IPS-NIHi7 (cell line): ENCODE data around the gene DAB1.
"Not testable (repeated sequence)": the region's sequence is repeated elsewhere in the genome, so short reads cannot be mapped to it uniquely, and the experiment has no call there.

Experiments
- DNase-seq: peaks from one replicate; pipeline ENCODE4 v3.0.0; 2012; ENCODE audit warnings: mixed read lengths; ENCODE audit errors: extremely low spot score

DAB1 gene

DNA sequence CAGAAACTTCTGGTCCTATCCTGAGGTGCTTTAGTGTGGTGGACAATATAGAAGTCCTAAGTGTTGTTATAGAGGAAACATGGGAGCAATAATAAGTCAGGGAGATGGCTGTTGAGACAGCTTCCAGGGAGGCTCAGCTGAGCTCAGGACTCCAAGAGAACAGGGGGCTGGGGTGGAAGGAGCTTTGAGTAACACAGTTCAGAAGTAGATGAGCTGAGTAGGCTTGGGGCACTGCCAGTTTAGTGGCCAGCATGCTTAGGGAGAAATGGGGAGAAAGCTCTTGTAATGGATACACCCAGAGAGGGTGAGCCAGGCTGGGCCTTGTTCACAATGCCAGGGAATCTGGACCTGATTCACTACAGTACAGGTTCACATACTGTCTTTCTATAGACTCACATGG, 201.6 kb downstream of the DAB1 start:
- no peak for DNase-seq

DNA sequence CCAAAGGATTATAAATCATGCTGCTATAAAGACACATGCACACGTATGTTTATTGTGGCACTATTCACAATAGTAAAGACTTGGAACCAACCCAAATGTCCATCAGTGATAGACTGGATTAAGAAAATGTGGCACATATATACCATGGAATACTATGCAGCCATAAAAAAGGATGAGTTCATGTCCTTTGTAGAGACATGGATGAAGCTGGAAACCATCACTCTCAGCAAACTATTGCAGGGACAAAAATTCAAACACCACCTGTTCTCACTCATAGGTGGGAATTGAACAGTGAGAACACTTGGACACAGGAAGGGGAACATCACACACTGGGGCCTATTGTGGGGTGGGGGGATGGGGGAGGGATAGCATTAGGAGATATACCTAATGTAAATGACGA, 203.0 kb downstream of the DAB1 start:
- not testable (repeated sequence) for DNase-seq

DNA sequence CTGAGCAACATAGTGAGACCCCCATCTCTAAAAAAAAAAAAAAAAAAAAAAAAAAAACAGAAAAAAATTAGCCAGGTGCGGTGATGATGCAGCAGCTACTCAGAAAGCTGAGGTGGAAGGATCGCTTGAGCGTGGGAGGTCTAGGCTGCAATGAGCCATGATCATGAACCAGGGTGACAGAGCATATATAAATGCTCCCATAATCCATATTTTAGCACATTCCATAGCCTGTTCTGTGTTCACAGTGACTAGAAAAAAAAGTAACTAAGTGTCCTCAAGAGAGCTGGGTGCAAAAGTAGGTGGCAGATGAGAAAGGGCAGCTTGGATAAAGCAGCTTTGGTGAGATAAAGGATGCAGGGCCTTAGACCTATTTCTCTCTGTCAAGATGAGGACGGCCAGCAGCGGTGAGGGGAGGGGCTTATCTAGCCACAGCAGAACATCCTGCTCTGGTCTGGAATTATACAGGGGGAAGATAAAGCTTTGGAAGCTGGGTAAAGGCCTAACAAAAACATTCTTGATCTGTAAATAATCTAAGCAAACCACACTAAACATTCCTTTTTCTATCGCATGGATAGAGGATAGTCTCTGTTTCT, 205.3 kb downstream of the DAB1 start:
- DNase-seq, result peak; percentile 25

DNA sequence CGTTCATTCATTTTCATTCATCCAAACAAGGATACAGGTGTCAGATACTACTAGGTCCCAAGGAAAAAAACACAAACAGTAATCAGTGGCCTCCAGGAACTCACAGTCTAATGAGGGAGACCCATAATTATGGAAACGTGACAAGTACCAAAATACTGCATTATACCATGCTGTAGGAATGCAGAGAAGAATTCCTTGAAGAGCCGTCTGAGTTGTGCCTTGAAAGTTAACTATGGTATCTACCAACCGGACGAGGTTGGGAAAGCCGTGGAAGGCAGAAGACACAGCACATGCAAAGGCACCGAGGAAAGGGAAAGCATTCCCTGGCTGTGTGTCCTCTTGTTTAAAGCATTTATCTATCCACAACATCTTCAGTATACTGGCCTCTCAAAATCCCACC, 206.0 kb downstream of the DAB1 start:
- DNase-seq, result no peak

DNA sequence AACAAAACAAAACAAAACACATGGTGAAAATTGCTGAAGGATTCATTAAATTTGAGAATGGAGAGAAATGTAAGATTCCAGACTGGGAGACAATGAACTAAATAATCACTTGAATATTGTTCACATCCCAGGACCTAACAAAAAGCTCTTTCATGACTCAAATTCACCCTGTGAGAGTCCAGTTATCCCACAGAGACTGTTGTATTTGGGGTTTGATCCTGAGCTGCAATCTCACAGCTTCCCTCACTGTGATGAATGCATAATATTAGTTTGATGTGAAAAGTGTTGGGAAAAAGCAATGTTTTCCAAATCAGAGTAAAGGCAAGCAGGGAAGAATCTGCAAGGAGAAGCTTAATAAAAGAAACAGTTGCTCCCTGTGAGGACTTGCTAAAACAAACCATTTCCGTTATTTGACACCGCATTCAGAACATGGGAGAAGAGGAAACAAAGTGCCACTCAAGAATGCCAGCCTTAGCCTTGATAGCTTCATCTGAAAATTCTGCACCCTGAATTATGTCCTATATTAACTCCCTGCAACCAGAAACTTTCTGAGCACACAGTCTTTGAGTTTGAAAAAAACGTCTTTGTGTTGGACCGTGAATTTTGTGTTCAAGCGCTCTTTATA, 208.8 kb downstream of the DAB1 start:
- DNase-seq, result no peak

DNA sequence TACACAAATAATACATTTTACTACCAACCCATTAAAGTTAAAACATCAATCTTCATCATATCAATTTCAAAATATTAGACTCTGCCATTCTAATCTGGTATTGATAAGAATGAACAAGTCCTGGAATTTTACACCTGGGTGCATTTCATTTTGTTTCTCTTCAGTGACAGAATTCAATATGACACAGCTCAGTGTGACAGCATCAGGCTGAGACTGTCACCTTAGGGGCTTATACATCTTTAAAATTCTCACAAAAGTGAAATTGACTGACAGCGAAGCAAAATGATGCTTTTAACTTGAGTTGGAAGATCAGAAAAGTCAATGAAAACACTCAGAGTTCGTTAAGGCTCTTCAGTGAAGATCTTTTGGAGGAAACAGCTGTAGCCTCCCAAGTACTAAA, 213.0 kb downstream of the DAB1 start:
- DNase-seq, result no peak

DNA sequence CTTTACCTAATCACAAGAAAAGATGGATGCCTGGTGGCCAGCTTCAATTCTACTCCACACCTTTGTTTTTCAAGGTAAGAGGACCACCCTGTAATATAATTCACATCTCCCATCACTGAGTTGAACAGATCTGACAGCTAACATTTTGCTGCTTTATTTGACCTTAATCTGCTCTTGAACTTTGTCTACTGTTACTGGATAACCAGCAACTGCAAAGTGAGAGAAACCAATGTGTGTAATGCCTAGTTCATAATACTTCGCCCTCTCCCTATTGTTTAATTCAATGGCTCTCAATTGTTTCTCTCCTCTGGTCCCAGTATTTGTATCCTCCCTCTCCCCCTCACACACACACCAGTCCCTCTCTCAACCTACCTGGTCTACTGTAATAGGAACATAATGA, 214.4 kb downstream of the DAB1 start:
- DNase-seq, result no peak

DNA sequence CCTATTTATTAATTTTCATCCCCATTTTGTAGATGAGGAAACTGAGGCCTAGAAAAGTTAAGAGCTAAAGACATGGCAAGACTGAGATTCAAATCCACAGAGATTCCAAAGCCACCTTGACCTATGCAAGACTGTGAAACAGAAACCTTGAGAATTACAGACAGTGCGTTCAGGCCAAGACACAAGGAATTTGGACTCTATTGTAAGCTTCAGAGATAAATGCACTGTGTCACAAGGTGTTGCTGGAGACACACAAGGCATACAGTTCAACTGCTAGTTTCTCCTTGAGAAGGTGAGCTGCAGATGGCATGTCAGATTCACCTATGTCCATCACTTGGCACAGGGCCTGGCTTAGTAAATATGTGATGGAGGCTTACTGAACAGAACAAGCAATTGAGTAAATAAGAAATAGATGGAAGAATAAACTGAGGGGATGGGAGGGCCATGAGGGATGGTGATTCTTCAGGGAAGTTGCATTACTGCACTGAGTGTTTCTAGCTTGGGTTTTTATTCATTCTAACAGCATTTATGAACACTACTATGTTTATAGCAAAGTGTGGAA, 215.0 kb downstream of the DAB1 start:
- DNase-seq, result no peak

DNA sequence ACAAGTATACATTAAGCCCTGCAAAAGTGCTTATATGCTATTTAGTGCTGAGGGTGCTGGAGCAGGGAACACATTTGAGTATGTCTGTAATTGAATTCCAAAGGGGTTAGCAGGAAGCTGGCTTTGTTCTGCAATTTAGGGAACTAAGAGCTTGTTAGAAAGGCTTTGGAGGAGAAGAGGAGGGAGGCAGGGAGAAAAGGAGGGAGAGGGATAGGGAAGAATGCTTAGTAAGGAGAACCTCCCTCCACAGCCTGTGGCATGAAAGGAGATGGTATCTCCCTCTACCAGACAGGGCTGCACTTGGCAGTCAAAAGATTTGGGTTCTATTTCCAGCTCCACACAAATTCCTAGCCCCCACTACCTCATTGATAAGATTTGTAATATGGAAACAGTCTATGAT, 217.8 kb downstream of the DAB1 start:
- DNase-seq, result peak; percentile 46

DNA sequence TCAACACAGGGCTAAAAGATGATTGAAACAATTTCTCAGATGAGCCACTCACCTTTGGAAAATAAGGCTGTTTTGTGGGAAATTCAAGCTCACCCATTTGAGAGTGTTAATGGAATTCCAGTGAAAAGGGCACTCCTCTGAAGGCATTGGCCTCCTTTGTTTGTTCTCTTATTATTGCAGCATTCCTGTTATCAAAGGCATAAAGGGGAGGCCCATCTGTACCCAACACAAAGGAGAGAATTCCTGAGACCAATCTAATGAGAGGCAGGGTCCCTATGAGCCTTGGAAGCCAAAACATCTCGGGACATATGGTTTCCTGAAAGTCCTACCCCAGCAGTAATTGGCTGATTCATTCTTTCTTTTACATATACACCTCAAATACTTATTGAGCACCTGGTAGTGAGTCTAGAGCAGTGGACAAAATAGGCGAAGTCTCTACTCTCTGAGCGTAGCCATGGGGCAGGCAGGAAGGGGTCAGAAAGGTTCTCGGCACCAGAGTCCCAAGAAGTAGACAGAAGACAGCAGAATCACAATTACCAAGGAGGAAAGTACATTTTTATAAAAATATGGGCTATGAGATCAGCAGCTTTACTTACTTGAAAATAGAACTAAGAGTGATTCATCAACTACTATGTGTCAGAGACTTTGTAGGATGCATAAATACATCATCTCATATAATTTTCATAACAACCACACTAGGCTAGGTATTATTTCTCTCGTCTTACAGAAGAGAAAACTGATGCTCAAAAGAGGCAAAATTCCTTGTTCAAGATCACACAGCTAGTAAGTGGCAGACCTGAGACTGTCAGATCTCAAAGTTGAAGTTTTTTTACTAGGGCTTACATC, 218.7 kb downstream of the DAB1 start:
- peak; percentile 17 for DNase-seq

DNA sequence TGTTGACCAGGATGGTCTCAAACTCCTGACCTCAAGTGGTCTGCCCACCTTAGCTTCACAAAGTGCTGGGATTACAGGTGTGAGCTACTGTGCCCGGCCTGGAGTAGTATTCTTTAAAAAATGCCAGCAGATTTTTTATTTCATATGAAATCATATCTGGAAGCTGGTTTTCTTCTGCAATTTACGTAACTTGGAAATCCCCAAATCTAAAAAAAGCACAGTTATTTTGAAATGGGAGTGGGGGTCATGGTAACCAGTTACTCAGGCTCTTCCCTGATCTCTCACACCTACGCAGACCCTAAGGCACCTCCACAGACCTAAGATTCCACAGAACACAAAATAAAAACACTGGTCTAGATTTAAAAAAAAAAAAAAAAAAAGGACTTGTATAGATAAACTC, 219.8 kb downstream of the DAB1 start:
- DNase-seq, result no peak

DNA sequence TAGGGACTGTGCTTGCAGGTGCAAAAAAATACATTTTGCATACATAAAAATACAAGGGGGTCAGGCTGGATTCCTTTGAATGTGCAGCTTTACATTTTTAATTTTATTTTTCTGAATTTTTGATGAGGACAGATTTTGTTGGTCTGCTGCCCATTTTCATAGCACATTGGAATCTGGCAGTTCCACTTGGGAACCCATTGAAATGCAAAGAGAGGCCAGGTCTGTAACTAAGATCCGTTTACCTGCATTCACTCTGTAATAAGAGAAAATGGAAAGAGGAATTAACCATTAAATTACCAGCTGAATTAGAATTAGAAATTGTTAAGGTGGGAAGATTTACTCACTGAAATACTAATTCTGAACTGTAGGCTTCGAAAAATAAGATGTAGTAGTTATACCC, 221.6 kb downstream of the DAB1 start:
- DNase-seq, result no peak

DNA sequence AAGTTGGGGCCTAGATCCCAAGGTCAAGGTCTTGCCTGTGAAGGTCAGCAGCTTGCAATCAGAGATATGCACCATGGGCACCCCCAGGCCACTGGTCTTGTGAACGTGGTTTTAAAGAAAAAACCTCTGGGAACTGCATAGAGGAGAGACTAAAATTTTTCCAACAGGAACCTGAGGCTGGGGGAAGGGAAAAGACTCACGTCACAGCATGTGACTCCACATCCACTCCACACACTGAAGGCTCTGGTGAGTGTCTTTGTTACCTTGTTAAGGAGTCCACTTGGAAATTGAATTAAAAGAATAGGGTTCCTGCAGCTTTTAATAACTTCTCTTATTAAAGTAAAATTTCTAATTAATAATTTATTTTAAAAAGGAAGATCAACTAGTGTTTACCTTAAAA, 224.9 kb downstream of the DAB1 start:
- DNase-seq, result no peak

DNA sequence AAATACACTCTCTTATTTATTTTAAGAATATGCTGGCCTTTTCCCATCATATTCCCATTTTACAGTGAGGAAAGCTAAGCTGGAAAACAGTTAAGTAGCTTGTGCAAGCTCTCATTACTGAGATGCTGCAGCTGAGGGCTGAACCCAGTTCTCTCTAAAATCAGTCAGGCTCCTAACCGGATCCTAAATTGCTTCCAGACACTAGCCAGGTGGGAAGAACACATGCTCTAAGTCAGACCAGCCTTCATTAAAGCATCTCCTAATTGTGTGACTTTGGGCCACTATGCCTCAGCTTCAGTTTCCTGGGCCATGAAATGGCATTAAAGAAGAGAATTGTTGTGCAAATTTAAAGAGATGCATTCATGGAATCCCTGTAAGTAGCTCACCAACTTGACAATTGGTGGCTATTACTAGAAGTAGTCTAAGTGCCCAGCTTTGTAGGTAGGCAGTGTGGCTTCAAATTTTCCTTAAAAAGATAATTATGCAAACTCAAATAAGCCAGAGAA, 228.4 kb downstream of the DAB1 start:
- no peak for DNase-seq

DNA sequence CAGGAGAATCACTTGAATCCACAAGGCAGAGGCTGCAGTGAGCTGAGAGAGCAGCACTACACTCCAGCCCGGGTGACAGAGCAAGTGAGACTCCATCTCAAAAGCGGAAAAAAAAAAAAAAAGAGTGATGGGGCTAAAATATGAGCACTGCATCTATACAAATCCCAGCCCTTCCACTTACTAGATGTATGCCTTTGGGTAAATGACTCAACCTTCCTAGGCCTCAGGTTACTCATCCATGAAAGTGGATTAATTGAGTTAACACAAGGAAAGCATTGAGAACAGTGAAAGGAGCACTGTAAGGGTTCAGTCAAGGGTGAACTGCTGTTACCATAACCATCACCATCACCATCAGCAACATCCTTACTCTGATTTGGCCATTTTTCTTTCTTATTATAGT, 231.6 kb downstream of the DAB1 start:
- no peak for DNase-seq

DNA sequence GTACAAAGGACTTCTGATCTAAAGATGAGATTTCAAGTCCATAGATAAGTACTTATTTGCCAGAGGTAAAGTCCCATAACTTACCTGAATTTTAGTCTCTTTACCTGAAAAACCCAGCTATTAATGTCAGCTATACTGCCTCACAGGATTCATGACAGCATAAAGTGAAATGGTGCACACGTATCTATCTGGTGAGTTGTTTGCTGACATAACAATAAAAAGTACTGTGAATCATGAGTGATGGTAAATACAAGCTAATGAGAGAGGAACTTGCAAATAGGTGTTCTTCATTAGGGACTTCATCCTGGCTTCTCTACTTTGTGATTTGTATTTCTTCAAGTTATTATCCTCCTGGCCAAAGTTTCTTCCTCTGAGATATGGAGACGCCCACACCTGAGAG, 233.0 kb downstream of the DAB1 start:
- no peak for DNase-seq

DNA sequence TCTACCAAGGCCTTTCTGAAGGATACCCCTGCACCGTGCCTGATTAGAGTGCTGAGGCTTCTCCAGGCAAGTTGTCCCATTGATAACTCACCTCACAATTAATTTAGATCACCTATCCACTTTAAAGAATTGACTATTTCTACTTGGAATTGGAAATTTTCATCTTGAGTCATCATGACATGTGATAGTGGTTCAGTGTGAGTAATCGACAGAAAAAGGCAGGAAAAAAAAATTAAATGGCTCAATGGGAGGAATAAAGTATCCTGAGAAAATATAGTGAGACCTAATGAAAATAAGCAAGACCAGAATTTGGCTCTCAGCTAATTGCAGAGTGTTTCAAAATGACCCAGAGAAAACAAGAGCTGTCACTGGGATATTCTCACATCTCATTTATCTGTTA, 235.7 kb downstream of the DAB1 start:
- DNase-seq, result no peak

DNA sequence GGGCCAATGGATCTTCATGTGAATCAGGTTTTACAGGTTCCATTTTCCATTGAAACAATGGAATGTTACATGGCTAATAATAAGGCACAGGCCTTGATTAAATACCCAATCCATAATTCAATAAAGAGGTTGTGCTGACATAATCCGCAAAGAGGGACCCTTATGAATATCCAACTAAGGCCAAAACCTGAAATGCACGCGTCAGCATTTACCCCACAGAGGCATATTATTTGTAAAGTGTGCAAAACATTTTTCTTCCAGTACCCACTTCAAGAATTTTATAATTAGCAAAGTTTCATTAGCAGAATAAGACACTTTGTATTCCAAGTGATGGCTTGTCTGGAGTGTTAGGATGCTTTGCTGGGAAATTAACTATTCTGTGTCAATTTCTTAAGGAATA, 237.4 kb downstream of the DAB1 start:
- DNase-seq, result no peak

DNA sequence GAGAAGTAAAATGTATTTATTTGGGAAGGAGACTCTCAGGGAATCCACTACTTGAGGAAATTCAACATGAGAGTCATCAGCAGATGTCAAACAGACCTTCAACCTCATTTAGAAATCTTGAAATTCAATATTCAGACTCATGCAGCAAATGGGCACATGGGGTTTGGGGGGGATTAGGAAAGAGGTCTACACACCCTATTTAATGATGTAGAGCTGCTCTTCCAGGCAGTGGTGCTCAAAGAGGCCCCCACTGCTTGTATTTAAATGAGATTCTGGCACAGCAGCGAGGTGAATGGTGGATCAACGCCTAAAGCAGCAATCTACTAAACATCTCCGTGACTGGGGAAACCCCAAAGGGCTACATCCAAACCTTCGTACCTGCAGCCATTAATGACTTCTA, 244.9 kb downstream of the DAB1 start:
- no peak for DNase-seq

DNA sequence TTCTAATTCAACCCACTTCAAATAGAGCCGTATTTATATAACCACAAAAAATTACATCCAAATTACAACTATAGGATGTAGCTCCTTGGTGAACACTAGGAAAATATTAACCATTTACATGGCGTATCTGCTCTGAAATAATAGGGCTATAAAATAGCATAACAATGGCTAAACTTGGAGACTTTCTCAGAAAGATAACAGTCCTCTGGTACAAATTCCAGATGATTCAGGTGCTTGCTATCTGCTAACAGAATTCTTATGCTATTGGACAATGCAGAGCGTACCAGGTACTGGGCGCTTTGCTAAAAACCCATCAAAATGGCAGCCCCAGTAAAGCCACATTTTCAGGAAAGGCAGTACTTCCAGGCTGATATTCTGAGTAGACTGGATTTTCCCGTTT, 248.4 kb downstream of the DAB1 start:
- no peak for DNase-seq

DNA sequence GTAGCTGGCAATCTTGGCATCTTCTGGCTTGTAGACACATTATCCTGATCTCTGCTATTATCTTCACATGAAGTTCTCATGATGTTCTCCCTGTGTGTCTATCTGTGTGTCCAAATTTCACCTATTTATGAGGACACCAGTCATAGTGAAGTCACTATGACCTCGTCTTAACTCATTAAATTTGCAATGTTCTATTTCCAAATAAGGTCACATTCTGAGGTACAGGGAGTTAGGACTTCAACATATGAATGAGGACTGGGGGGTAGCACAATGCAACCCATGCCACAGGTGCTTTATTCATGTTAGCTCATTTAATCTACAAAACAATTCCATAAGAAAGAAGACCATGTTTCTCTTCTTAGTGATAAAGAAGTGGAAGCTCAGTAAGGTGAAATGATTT, 251.8 kb downstream of the DAB1 start:
- no peak for DNase-seq

DNA sequence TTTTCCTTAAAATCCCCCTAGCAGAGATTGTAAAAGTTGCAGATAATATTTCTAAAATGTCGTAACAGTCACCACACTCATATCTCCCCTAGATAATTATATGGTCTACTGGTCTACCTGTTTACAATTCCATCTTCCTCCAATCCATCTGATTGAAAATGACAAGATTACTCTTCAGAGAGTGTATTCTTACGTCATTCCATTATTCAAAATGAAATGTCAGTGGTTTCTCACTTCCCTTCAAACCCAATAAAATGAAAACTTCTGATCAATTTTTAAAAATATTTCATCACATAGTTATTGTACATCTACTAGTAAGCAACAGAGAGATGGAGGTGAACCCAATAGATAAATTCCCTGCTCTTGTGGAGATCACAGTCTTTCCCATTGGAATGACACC, 255.9 kb downstream of the DAB1 start:
- DNase-seq, result no peak

DNA sequence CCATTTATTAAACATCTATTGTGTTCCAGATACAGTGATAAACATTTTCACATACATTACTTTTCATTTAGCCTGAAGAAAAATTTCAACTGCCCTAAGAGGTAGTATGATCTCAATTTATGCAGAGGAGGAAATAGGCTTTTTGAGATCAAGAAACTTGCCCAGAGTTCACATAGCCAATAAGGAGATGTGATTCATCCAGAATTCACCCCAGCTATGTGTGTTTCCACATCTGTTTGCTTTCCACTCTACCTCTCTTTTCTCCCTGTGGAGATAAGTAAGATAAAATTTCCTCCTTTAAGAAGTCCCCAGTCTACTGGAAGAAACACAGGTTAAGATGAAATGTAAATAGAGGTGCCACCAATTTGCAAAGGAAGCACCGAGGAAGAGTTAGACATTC, 258.3 kb downstream of the DAB1 start:
- DNase-seq, result no peak
